Stomach (tissue), 4 donors: ENCODE measurements around the gene NDUFS4.

ENCODE experiments used
- POLR2A ChIP-seq, 4 donors: fragments of 450-650 bp; IDR thresholded peaks; one replicate each; pipeline ENCODE4 v1.6.1; 2016; ENCODE audit warnings: antibody characterized with exemption in 4 of 4, control low read depth in 2 of 4, mild to moderate bottlenecking in 1 of 4, moderate library complexity in 1 of 4
- TF ChIP-seq, protein P1 (sequence below), 7 experiments: fragments of 450-650 bp in 4 of 7; fragments of 200-600 bp in 3 of 7; sonication (generic) in 3 of 7; IDR thresholded peaks; one replicate each; pipeline ENCODE4 v1.5.1; 2016 to 2019; ENCODE audit warnings: antibody characterized with exemption in 7 of 7, control low read depth in 2 of 7, mild to moderate bottlenecking in 1 of 7

DNA sequence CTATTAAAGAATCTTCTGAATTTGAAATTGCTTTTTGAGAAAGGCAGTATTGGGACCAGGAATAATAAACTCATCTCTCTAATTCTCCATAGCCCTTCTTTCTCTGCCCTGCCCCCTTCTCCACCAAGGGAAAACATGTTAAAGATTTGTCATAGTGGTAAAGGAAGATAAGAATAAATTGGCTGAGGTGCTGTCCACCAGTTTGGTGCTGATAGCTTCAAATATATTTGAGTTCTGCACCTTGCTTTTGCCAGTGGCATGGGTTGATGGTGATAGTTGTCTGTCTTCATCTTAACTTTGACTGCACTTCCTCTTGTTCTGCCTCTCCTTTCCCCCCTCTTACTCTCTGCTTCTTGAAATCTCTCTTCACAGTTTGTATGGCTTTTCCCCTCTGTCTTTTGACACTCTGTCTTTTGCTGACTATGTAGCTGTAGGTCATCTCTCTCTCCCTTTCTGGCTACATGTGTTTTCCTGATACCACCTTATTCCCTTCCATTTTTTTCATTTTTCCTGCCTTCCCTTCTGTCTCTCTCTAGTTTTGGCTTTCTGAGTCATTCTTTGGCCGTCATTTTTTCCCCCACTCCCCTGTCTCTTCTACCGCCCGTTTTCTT, 56.6 kb downstream of the NDUFS4 start:
- TF ChIP-seq, protein P1, sequence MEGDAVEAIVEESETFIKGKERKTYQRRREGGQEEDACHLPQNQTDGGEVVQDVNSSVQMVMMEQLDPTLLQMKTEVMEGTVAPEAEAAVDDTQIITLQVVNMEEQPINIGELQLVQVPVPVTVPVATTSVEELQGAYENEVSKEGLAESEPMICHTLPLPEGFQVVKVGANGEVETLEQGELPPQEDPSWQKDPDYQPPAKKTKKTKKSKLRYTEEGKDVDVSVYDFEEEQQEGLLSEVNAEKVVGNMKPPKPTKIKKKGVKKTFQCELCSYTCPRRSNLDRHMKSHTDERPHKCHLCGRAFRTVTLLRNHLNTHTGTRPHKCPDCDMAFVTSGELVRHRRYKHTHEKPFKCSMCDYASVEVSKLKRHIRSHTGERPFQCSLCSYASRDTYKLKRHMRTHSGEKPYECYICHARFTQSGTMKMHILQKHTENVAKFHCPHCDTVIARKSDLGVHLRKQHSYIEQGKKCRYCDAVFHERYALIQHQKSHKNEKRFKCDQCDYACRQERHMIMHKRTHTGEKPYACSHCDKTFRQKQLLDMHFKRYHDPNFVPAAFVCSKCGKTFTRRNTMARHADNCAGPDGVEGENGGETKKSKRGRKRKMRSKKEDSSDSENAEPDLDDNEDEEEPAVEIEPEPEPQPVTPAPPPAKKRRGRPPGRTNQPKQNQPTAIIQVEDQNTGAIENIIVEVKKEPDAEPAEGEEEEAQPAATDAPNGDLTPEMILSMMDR (IDR thresholded peaks at IDR 0.05) = no peak
- TF ChIP-seq POLR2A (IDR thresholded peaks at IDR 0.05) = no peak
